IPS DF 6.9 (cell line): ENCODE results near the gene VCX3B.
"Not testable (repeated sequence)": the region's sequence is repeated elsewhere in the genome, so short reads cannot be mapped to it uniquely, and the experiment has no call there.

Experiments
- DNase-seq: peaks from one replicate; pipeline ENCODE4 v3.0.0-alpha.2; 2013; ENCODE audit warnings: low read depth, low spot score
- H3K27ac ChIP-seq: one replicate; pipeline ENCODE4 v1.5.1; 2013; ENCODE audit warnings: low read length, control low read depth
- H3K27me3 ChIP-seq: 2 replicates; pipeline ENCODE4 v1.6.1; 2013; ENCODE audit warnings: mild to moderate bottlenecking, low read length; ENCODE audit not compliant: control insufficient read depth, insufficient read depth
- H3K36me3 ChIP-seq: 2 replicates; pipeline ENCODE4 v1.6.1; 2013; ENCODE audit warnings: low read length; ENCODE audit not compliant: control insufficient read depth, insufficient read depth
- H3K4me1 ChIP-seq: 2 replicates; pipeline ENCODE4 v1.6.1; 2013; ENCODE audit warnings: low read length; ENCODE audit not compliant: control insufficient read depth, insufficient read depth
- H3K4me3 ChIP-seq: 2 replicates; pipeline ENCODE4 v1.5.1; 2013; ENCODE audit warnings: mild to moderate bottlenecking, low read length
- H3K9me3 ChIP-seq: 2 replicates; pipeline ENCODE4 v1.6.1; 2013; ENCODE audit warnings: low read length, inconsistent platforms; ENCODE audit not compliant: control insufficient read depth, insufficient read depth
- WGBS: extraction: QIAGEN DNeasy Blood & Tissue Kit; methylation state at CpG from one replicate; pipeline ENCODE4 v1.1.7; 2013; ENCODE audit warnings: mixed read lengths, missing lambda C conversion rate; ENCODE audit not compliant: insufficient read length, insufficient coverage; 5-methylcytosine and 5-hydroxymethylcytosine counted together

VCX3B gene

GRCh38 chrX:8455557-8455956, 9.1 kb upstream of the VCX3B start:
- H3K36me3 ChIP-seq: no peaks in the 10 kb centered on the region
- no peak overlapping the region for H3K4me3 ChIP-seq
- no peaks in the 10 kb centered on the region for H3K27me3 ChIP-seq
- H3K27ac ChIP-seq: no peak overlapping the region
- H3K4me1 ChIP-seq: no peaks in the 10 kb centered on the region
- no CpG with 5 or more reads among the region's 4 CpGs for WGBS
- DNase-seq: no peak
- H3K9me3 ChIP-seq: no peaks in the 10 kb centered on the region

DNA sequence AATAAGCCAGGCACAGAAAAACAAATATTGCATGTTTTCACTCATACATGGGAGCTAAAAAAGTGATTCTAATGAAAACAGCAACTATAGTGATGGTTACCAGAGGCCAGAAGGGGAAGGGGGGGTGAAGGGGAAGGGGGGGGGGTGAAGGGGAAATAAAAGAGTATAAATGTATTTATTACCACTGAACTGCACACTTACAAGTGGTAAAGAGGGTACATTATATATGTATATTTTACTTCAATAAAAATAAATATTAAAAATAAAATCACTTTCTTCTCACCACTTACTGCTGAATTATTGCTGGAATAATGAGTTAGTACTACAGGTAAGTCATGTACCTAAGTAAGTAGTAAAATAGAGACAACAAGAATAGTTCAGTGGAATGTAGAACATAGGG, 2.1 kb upstream of the VCX3B start:
- Histone ChIP-seq H3K36me3 (no peaks in the 10 kb centered on the region), H3K4me1 (no peaks in the 10 kb centered on the region), H3K27ac (no peak overlapping the region), H3K4me3 (no peak overlapping the region), H3K27me3 (no peaks in the 10 kb centered on the region), H3K9me3 (no peaks in the 10 kb centered on the region)
- no peak for DNase-seq

DNA sequence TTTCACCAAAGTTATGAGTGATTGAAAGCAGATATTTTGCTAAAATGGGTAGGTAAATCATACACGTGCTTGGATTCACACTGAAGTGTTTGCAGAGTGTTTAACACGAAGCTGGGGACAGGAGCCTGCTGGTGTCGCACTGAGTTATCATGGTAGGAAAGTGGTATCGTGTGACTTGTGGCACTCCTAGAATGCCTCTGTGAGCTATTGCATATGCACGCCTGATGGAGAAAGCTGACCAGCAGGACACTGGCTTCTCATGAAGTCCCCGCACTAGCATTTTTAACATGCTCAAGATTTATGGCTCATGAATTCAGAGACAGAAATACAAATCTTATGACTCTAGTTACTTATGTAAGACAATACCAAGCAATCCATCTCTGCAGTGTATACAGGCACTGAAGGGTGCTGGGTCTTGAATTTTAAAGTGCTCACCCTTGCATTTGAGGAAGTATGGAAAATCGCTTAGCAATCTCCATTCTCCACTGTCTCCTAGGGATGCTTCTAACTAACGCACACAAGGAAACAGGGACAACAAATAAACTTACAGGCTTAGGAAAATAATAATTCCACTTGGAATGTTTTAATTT, 19.8 kb downstream of the VCX3B start:
- H3K36me3 ChIP-seq: no peaks in the 10 kb centered on the region
- no CpG with 5 or more reads among the region's 8 CpGs for WGBS
- H3K4me3 ChIP-seq: no peak overlapping the region
- no peaks in the 10 kb centered on the region for H3K27me3 ChIP-seq
- H3K4me1 ChIP-seq: no peaks in the 10 kb centered on the region
- no peaks in the 10 kb centered on the region for H3K9me3 ChIP-seq
- DNase-seq: no peak
- H3K27ac ChIP-seq: no peak overlapping the region

- no CpG with 5 or more reads among the region's 4 CpGs for WGBS
- not testable (repeated sequence) for H3K4me1 ChIP-seq, H3K27ac ChIP-seq, H3K9me3 ChIP-seq, H3K27me3 ChIP-seq, H3K36me3 ChIP-seq, H3K4me3 ChIP-seq, DNase-seq
Observed at GRCh38 chrX:8495036-8495435, 30.4 kb downstream of the VCX3B start.

GRCh38 chrX:8500203-8500602, 35.6 kb downstream of the VCX3B start:
- H3K4me3 ChIP-seq: no peak overlapping the region
- no CpG with 5 or more reads among the region's 4 CpGs for WGBS

GRCh38 chrX:8502101-8502500, 37.5 kb downstream of the VCX3B start:
- DNase-seq, H3K4me3 ChIP-seq, H3K27ac ChIP-seq, H3K36me3 ChIP-seq, H3K9me3 ChIP-seq, H3K27me3 ChIP-seq, H3K4me1 ChIP-seq: not testable (repeated sequence)
- no CpG with 5 or more reads among the region's 21 CpGs for WGBS

More at GRCh38 chrX:8500203-8500602, 35.6 kb downstream of the VCX3B start:
- H3K9me3 ChIP-seq: no peaks in the 10 kb centered on the region
- H3K4me1 ChIP-seq: no peaks in the 10 kb centered on the region
- no peak overlapping the region for H3K27ac ChIP-seq
- no peak for DNase-seq
- H3K27me3 ChIP-seq: no peaks in the 10 kb centered on the region
- no peaks in the 10 kb centered on the region for H3K36me3 ChIP-seq

DNA sequence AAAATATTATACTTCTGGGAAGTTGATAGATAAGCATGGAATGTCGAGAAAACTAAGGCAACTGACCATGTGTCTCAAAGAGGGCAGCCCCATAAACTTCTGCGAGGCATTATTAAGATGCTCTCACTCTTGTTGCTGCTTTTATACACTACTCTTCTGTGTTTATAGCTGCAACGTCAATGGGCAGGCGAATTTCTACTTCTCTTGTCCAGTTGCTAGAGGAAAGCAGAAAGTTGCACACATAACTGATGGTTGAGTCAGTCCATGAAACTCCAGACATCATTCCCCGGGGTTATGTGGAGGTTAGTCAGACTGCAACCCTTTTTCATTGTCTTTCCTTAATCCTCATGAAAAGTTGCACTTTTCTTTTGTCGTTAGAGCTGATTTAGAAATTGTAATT, 39.8 kb downstream of the VCX3B start:
- H3K4me1 ChIP-seq: no peaks in the 10 kb centered on the region
- H3K9me3 ChIP-seq: no peaks in the 10 kb centered on the region
- DNase-seq: no peak
- H3K27ac ChIP-seq: no peak overlapping the region
- no peaks in the 10 kb centered on the region for H3K27me3 ChIP-seq
- H3K4me3 ChIP-seq: no peak overlapping the region
- H3K36me3 ChIP-seq: no peaks in the 10 kb centered on the region
- WGBS: no CpG with 5 or more reads among the region's 6 CpGs
